ENCODE results near the gene NACC2. TPM values are rescaled to one million over a fixed set of nuclear protein-coding genes. Genes with fewer than 3 reads are reported as not detected.

Gene NACC2
- polyA plus RNA-seq, 3 donors = 8.1 to 32.4 (median 8.7) TPM

DNA sequence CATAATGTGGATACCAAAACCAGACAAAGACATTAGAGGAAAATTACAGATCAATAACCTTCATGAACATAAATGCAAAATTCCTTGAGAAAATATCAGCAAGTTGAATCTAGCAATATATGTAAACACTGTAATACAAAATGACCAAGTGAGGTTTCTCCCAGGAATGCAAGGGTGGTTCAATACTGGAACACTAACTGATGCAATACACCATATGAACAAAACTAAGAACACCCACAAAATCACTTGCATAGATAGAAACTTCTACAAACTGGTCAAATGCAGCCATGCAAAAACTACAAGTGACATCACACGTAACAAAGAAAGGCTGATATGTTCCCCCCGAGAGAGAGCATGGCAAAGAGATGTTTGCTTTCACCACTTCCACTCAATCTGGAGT, 55.6 kb downstream of the NACC2 start:
- H3K4me3 ChIP-seq (replicated peaks in 1 of 3; ENCODE audit: low read depth in 2 of 3, low read length in 3 of 3) = no peak overlapping the region
- H3K27me3 ChIP-seq (ENCODE audit: control insufficient read depth in 2 of 2, insufficient read depth in 2 of 2, low read length in 2 of 2) = no peaks in the 10 kb centered on the region
- TF ChIP-seq, protein P1, sequence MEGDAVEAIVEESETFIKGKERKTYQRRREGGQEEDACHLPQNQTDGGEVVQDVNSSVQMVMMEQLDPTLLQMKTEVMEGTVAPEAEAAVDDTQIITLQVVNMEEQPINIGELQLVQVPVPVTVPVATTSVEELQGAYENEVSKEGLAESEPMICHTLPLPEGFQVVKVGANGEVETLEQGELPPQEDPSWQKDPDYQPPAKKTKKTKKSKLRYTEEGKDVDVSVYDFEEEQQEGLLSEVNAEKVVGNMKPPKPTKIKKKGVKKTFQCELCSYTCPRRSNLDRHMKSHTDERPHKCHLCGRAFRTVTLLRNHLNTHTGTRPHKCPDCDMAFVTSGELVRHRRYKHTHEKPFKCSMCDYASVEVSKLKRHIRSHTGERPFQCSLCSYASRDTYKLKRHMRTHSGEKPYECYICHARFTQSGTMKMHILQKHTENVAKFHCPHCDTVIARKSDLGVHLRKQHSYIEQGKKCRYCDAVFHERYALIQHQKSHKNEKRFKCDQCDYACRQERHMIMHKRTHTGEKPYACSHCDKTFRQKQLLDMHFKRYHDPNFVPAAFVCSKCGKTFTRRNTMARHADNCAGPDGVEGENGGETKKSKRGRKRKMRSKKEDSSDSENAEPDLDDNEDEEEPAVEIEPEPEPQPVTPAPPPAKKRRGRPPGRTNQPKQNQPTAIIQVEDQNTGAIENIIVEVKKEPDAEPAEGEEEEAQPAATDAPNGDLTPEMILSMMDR (IDR thresholded peaks at IDR 0.05) = no peak
- intact Hi-C loops (cut with micrococcal nuclease) = loop anchor here in 1 of 2 donors (5.0 kb wide), 1 partner anchor 47 kb away; no protein-coding TSS in a partner anchor
- H3K9me3 Mint-ChIP-seq = peaks cover 18 to 28% (median 24%) of the 10 kb centered on the region in 7 donors
- H3K9me3 ChIP-seq (replicated peaks in 1 of 2; ENCODE audit: control insufficient read depth in 1 of 2, insufficient read depth in 1 of 2, low read length in 2 of 2) = peaks cover 8 to 9% of the 10 kb centered on the region in 2 donors
- no peak overlapping the region for H3K27ac ChIP-seq (ENCODE audit: low read depth in 1 of 2, low read length in 2 of 2)
- H3K4me1 ChIP-seq (ENCODE audit: control insufficient read depth in 1 of 2, insufficient read depth in 2 of 2, low read length in 2 of 2) = peaks cover 37 to 38% of the 10 kb centered on the region in 2 donors
- peaks cover 100% of the 10 kb centered on the region for H3K79me2 ChIP-seq (ENCODE audit: insufficient read depth, low read length)
- peaks cover 4 to 44% of the 10 kb centered on the region in 2 donors for H3K36me3 ChIP-seq (replicated peaks in 1 of 2; ENCODE audit: control insufficient read depth in 1 of 2, insufficient read depth in 2 of 2, low read length in 2 of 2)
- DNase-seq = no peak
- peaks cover 0 to 2% (median 0%) of the 10 kb centered on the region in 3 donors for H3K27me3 Mint-ChIP-seq (ENCODE audit: low read depth in 3 of 3)
- peak overlapping the region in 1 of 7 donors; percentile 28 for H3K27ac Mint-ChIP-seq
- H3K9ac ChIP-seq (ENCODE audit: insufficient read depth, low read length, poor library complexity, severe bottlenecking) = no peak overlapping the region
- H4K20me1 ChIP-seq (ENCODE audit: insufficient read depth, low read length) = peaks cover 74% of the 10 kb centered on the region
- H2AFZ ChIP-seq (ENCODE audit: insufficient read depth, low read depth, low read length, poor library complexity, severe bottlenecking) = no peak overlapping the region
- H3K4me1 Mint-ChIP-seq = peaks cover 30% of the 10 kb centered on the region
- no peak overlapping the region for H3K4me2 ChIP-seq (replicated peaks; ENCODE audit: extremely low read depth, low read length, poor library complexity, severe bottlenecking)
- no peak overlapping the region for H3K4me3 Mint-ChIP-seq
- no CpG with 5 or more reads among the region's 2 CpGs for WGBS (ENCODE audit: insufficient coverage)
- peaks cover 44 to 61% of the 10 kb centered on the region in 2 donors for H3K36me3 Mint-ChIP-seq

DNA sequence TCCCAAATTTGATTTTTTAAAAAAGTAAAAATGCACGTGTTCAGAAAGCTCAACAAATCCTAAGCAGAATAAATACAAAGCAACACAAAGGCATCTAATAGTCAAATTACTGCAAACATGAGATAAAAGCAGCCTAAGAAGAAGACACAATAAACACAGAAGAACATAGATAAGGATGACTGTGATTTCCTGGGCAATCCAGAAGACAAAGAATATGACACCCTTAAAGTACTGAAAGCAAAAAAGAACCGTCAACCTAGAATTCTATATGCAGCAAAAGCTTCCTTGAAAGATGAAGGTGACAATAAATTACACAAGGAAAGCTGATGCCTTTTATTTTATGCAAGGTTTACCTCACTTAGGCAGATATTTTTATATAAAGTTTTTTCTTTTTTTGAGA, 58.2 kb downstream of the NACC2 start:
- Histone ChIP-seq H3K9ac (ENCODE audit: insufficient read depth, low read length, poor library complexity, severe bottlenecking) (no peak overlapping the region), H3K36me3 (replicated peaks in 1 of 2; ENCODE audit: control insufficient read depth in 1 of 2, insufficient read depth in 2 of 2, low read length in 2 of 2) (peaks cover 7 to 48% of the 10 kb centered on the region in 2 donors), H3K27me3 (ENCODE audit: control insufficient read depth in 2 of 2, insufficient read depth in 2 of 2, low read length in 2 of 2) (no peaks in the 10 kb centered on the region), H3K4me1 (ENCODE audit: control insufficient read depth in 1 of 2, insufficient read depth in 2 of 2, low read length in 2 of 2) (peaks cover 38 to 40% of the 10 kb centered on the region in 2 donors), H3K9me3 (replicated peaks in 1 of 2; ENCODE audit: control insufficient read depth in 1 of 2, insufficient read depth in 1 of 2, low read length in 2 of 2) (peaks cover 8 to 9% of the 10 kb centered on the region in 2 donors), H3K4me3 (replicated peaks in 1 of 3; ENCODE audit: low read depth in 2 of 3, low read length in 3 of 3) (no peak overlapping the region), H2AFZ (ENCODE audit: insufficient read depth, low read depth, low read length, poor library complexity, severe bottlenecking) (no peak overlapping the region), H3K4me2 (replicated peaks; ENCODE audit: extremely low read depth, low read length, poor library complexity, severe bottlenecking) (no peak overlapping the region), H3K27ac (ENCODE audit: low read depth in 1 of 2, low read length in 2 of 2) (no peak overlapping the region), H3K79me2 (ENCODE audit: insufficient read depth, low read length) (peaks cover 100% of the 10 kb centered on the region), H4K20me1 (ENCODE audit: insufficient read depth, low read length) (peaks cover 95% of the 10 kb centered on the region)
- H3K4me1 Mint-ChIP-seq = peaks cover 54% of the 10 kb centered on the region
- no peak overlapping the region for H3K4me3 Mint-ChIP-seq
- TF ChIP-seq, protein P1 (IDR thresholded peaks at IDR 0.05) = no peak
- WGBS (ENCODE audit: insufficient coverage) = no CpG with 5 or more reads among the region's 2 CpGs
- DNase-seq = no peak
- intact Hi-C loops (cut with micrococcal nuclease) = loop anchor here in 1 of 2 donors (5.0 kb wide), 1 partner anchor 45 kb away; no protein-coding TSS in a partner anchor
- H3K36me3 Mint-ChIP-seq = peaks cover 50 to 69% of the 10 kb centered on the region in 2 donors
- peaks cover 0 to 2% (median 0%) of the 10 kb centered on the region in 3 donors for H3K27me3 Mint-ChIP-seq (ENCODE audit: low read depth in 3 of 3)
- H3K27ac Mint-ChIP-seq = no peak overlapping the region
- peaks cover 18 to 28% (median 23%) of the 10 kb centered on the region in 7 donors for H3K9me3 Mint-ChIP-seq

Data from CD14-positive monocyte (primary cell).